K562 (cell line): ENCODE results near the gene BCL10. TPM values are rescaled to one million over a fixed set of nuclear protein-coding genes. Genes with fewer than 3 reads are reported as not detected.

ENCODE experiments used
- ARID2 ChIP-seq: fragments of 450-650 bp; IDR thresholded peaks from 2 replicates; pipeline ENCODE4 v1.6.1; 2017; ENCODE audit warnings: antibody characterized with exemption, mild to moderate bottlenecking
- GABPA ChIP-seq: fragments of 200-800 bp; sonication (Bioruptor generic); conservative IDR thresholded peaks from 2 replicates; pipeline ENCODE4 v1.6.1; 2016; ENCODE audit warnings: low read depth, missing genetic modification characterization, missing compliant biosample characterization
- ID3 ChIP-seq, 2 experiments: fragments of 250-450 bp in 1 of 2; fragments of 450-650 bp in 1 of 2; sonication (Bioruptor Pico) in 1 of 2; IDR thresholded peaks; 2 replicates each; pipeline versions ENCODE4 v1.6.1 to v1.8.0; 2016 to 2021; ENCODE audit warnings: mild to moderate bottlenecking in 2 of 2, moderate library complexity in 2 of 2, missing compliant biosample characterization in 1 of 2, missing genetic modification characterization in 1 of 2
- JUN ChIP-seq, 2 experiments: sonication (generic) in 1 of 2; formaldehyde crosslinking in 1 of 2; IDR thresholded peaks; 2 replicates each; pipeline versions ENCODE4 v1.6.1 to v1.8.0; 2012 to 2022; ENCODE audit warnings: borderline replicate concordance in 2 of 2, mild to moderate bottlenecking in 2 of 2, improper control_type of control experiment in 1 of 2, low read depth in 1 of 2, low read length in 1 of 2, missing genetic modification reagents in 1 of 2
- NBN ChIP-seq: fragments of 450-650 bp; IDR thresholded peaks from 2 replicates; pipeline ENCODE4 v1.6.1; 2016; ENCODE audit warnings: low read depth, mild to moderate bottlenecking
- NR2C1 ChIP-seq, 2 experiments: fragments of 450-650 bp; IDR thresholded peaks; 2 replicates each; pipeline ENCODE4 v1.6.1; 2017; ENCODE audit warnings: mild to moderate bottlenecking in 2 of 2, antibody characterized with exemption in 1 of 2, inconsistent platforms in 1 of 2, missing compliant biosample characterization in 1 of 2, missing genetic modification characterization in 1 of 2
- PPARD ChIP-seq: fragments of 250-450 bp; sonication (Bioruptor Pico); IDR thresholded peaks from 2 replicates; pipeline ENCODE4 v1.8.0; 2022; ENCODE audit warnings: inconsistent platforms, mild to moderate bottlenecking, moderate library complexity
- RCOR1 ChIP-seq, 2 experiments: IDR thresholded peaks; 2 replicates each; pipeline ENCODE4 v1.6.1; 2012; ENCODE audit warnings: low read depth in 2 of 2, low read length in 2 of 2, borderline replicate concordance in 1 of 2, improper control_type of control experiment in 1 of 2
- SIX5 ChIP-seq, 2 experiments: IDR thresholded peaks; 2 replicates each; pipeline ENCODE4 v1.6.1; 2011; ENCODE audit warnings: low read length in 2 of 2, borderline replicate concordance in 1 of 2, low read depth in 1 of 2, mild to moderate bottlenecking in 1 of 2, moderate library complexity in 1 of 2; ENCODE audit not compliant: insufficient read depth in 1 of 2
- SMARCA5 ChIP-seq: fragments of 450-650 bp; IDR thresholded peaks from 2 replicates; pipeline ENCODE4 v1.6.1; 2016
- SMARCC2 ChIP-seq: fragments of 450-650 bp; IDR thresholded peaks from 2 replicates; pipeline ENCODE4 v1.6.1; 2017; ENCODE audit warnings: antibody characterized with exemption, moderate library complexity, mild to moderate bottlenecking, low read depth
- SUPT5H ChIP-seq: fragments of 450-650 bp; IDR thresholded peaks from 2 replicates; pipeline ENCODE4 v1.6.1; 2016
- ZNF143 ChIP-seq: sonication (generic); formaldehyde crosslinking; IDR thresholded peaks from 2 replicates; pipeline ENCODE4 v1.9.0; 2022; ENCODE audit warnings: mild to moderate bottlenecking, missing genetic modification reagents
- ZNF707 ChIP-seq: fragments of 250-450 bp; sonication (Bioruptor Pico); conservative IDR thresholded peaks from 2 replicates; pipeline ENCODE4 v1.8.0; 2022; ENCODE audit warnings: inconsistent platforms, mild to moderate bottlenecking, moderate library complexity
- polyA plus RNA-seq, 8 experiments: library from polyadenylated mRNA; depleted of rRNA in 4 of 8; stranded (reverse) in 5 of 8; unstranded in 3 of 8; fragments of >200 nt; fragmentation: Nextera tagmentation in 2 of 8; fragmentation: Illumina TruSeq in 1 of 8; extraction: Ambion mirVana in 2 of 8; extraction: Trizol in 1 of 8; gene quantifications; 2 replicates each; pipeline versions ENCODE4 v1.2.1 to v1.2.3, GENCODE V29; 2011 to 2014; ENCODE audit warnings: inconsistent platforms in 1 of 8, missing spikeins in 1 of 8
- total RNA-seq, 7 experiments: library from RNA; depleted of rRNA in 6 of 7; stranded (reverse); fragments of >200 nt in 6 of 7; fragmentation: Illumina TruSeq in 2 of 7; extraction: Trizol in 2 of 7; gene quantifications; 2 replicates each; pipeline versions ENCODE4 v1.2.1 to v1.2.3, GENCODE V29; 2011 to 2021; ENCODE audit warnings: low replicate concordance in 1 of 7
- TF ChIP-seq, protein P1 (sequence below), 2 experiments: fragments of 200-800 bp in 1 of 2; sonication (Bioruptor generic) in 1 of 2; sonication (generic) in 1 of 2; formaldehyde crosslinking in 1 of 2; IDR thresholded peaks in 1 of 2; conservative IDR thresholded peaks in 1 of 2; 2 replicates each; pipeline versions ENCODE4 v1.5.0 to v1.6.1; 2016 to 2020; ENCODE audit warnings: missing compliant biosample characterization in 1 of 2, missing genetic modification characterization in 1 of 2, missing genetic modification reagents in 1 of 2
- TF ChIP-seq, protein P2 (sequence below): fragments of 250-450 bp; sonication (Bioruptor Pico); IDR thresholded peaks from 2 replicates; pipeline ENCODE4 v1.5.0; 2021
- TF ChIP-seq, protein P3 (sequence below): sonication (generic); formaldehyde crosslinking; IDR thresholded peaks from 2 replicates; pipeline ENCODE4 v1.8.0; 2023; ENCODE audit warnings: mild to moderate bottlenecking, missing genetic modification reagents

Gene BCL10
- total and polyA plus RNA-seq, 9 of the 15 experiments (the other 6 are each of a cell fraction or from before 2014, with no cell fraction given): 8.0 to 19.4 (median 12.3) TPM

DNA sequence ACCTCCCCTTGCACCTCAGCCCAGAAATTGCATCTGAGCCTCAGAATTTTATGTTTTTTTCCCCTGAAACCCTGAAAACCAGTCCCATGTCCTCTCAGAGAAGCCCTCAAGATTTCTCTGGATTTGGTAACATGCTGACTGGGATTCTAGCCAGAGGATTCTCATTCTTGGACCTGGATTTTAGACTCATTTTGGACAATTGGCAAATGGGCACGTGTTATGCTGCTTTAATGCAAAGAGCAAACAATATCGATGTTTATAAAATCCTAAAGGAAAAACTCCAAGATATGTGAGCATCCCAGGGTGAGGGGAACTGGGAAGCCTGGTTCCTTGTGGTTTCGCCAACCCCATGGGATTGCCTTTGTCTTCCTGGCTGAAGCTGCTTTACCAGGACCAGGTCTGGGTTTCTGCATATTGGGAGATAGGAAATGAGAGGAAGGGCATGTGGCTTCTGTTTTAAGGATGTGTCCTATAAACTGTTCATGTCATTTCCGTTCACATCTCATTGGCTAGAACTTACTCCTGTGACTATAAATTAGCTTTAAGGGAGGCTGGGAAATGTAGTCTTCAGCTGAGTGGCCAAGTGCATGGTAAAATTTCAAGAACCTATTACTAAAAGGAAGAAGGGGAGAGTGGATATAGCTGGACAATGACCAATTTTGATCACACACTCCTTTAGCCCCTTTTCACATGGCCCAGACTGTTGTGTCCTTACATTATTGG, 27.2 kb upstream of the BCL10 start (continued):
- no peak for TF ChIP-seq ARID2
- no peak for TF ChIP-seq SUPT5H
- TF ChIP-seq GABPA: peak; percentile 67
- TF ChIP-seq SMARCC2: no peak
- TF ChIP-seq ID3 (CRISPR knock-in tag; IDR thresholded peaks at IDR 0.05): no peak
- no peak for TF ChIP-seq ID3 (tag; IDR thresholded peaks at IDR 0.05)
- no peak for TF ChIP-seq JUN (IDR thresholded peaks at IDR 0.05; ENCODE audit: borderline replicate concordance, low read depth, low read length)
- no peak for TF ChIP-seq JUN (CRISPR knock-in tag; IDR thresholded peaks at IDR 0.05; ENCODE audit: borderline replicate concordance)
- TF ChIP-seq SIX5 (IDR thresholded peaks at IDR 0.05; ENCODE audit: borderline replicate concordance in 1 of 2, insufficient read depth in 1 of 2, low read depth in 1 of 2, low read length in 2 of 2): peak in 1 of 2 experiments; percentile 30; a peak in 1 of 4 replicates
- TF ChIP-seq, protein P1, sequence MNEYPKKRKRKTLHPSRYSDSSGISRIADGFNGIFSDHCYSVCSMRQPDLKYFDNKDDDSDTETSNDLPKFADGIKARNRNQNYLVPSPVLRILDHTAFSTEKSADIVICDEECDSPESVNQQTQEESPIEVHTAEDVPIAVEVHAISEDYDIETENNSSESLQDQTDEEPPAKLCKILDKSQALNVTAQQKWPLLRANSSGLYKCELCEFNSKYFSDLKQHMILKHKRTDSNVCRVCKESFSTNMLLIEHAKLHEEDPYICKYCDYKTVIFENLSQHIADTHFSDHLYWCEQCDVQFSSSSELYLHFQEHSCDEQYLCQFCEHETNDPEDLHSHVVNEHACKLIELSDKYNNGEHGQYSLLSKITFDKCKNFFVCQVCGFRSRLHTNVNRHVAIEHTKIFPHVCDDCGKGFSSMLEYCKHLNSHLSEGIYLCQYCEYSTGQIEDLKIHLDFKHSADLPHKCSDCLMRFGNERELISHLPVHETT (CRISPR knock-in tag; conservative IDR thresholded peaks at IDR 0.05 in 1 of 2, IDR thresholded peaks at IDR 0.05 in 1 of 2): no peak
- TF ChIP-seq, protein P2, sequence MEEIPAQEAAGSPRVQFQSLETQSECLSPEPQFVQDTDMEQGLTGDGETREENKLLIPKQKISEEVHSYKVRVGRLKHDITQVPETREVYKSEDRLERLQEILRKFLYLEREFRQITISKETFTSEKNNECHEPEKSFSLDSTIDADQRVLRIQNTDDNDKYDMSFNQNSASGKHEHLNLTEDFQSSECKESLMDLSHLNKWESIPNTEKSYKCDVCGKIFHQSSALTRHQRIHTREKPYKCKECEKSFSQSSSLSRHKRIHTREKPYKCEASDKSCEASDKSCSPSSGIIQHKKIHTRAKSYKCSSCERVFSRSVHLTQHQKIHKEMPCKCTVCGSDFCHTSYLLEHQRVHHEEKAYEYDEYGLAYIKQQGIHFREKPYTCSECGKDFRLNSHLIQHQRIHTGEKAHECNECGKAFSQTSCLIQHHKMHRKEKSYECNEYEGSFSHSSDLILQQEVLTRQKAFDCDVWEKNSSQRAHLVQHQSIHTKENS (CRISPR knock-in tag): no peak
- TF ChIP-seq PPARD (CRISPR knock-in tag): no peak
- TF ChIP-seq ZNF143 (CRISPR knock-in tag): peak; percentile 58; the same call in 1 of the 2 replicates
- no peak for TF ChIP-seq ZNF707 (CRISPR knock-in tag)
- no peak for TF ChIP-seq NR2C1 (IDR thresholded peaks at IDR 0.05)
- TF ChIP-seq NR2C1 (tag; IDR thresholded peaks at IDR 0.05): peak; percentile 31; the same call in 1 of the 2 replicates
- no peak for TF ChIP-seq RCOR1 (IDR thresholded peaks at IDR 0.05; ENCODE audit: borderline replicate concordance in 1 of 2, low read depth in 2 of 2, low read length in 2 of 2)
- TF ChIP-seq, protein P3, sequence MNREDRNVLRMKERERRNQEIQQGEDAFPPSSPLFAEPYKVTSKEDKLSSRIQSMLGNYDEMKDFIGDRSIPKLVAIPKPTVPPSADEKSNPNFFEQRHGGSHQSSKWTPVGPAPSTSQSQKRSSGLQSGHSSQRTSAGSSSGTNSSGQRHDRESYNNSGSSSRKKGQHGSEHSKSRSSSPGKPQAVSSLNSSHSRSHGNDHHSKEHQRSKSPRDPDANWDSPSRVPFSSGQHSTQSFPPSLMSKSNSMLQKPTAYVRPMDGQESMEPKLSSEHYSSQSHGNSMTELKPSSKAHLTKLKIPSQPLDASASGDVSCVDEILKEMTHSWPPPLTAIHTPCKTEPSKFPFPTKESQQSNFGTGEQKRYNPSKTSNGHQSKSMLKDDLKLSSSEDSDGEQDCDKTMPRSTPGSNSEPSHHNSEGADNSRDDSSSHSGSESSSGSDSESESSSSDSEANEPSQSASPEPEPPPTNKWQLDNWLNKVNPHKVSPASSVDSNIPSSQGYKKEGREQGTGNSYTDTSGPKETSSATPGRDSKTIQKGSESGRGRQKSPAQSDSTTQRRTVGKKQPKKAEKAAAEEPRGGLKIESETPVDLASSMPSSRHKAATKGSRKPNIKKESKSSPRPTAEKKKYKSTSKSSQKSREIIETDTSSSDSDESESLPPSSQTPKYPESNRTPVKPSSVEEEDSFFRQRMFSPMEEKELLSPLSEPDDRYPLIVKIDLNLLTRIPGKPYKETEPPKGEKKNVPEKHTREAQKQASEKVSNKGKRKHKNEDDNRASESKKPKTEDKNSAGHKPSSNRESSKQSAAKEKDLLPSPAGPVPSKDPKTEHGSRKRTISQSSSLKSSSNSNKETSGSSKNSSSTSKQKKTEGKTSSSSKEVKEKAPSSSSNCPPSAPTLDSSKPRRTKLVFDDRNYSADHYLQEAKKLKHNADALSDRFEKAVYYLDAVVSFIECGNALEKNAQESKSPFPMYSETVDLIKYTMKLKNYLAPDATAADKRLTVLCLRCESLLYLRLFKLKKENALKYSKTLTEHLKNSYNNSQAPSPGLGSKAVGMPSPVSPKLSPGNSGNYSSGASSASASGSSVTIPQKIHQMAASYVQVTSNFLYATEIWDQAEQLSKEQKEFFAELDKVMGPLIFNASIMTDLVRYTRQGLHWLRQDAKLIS (CRISPR knock-in tag): no peak
- no peak for TF ChIP-seq SMARCA5
- no peak for TF ChIP-seq NBN
